K562 (cell line): ENCODE data around the gene MAPKAPK2. TPM values are rescaled to one million over a fixed set of nuclear protein-coding genes. Genes with fewer than 3 reads are reported as not detected.

Experiments used
- ARHGAP35 ChIP-seq: fragments of 450-650 bp; IDR thresholded peaks from 2 replicates; pipeline ENCODE4 v1.6.1; 2018; ENCODE audit not compliant: partially characterized antibody
- DPF2 ChIP-seq: fragments of 450-650 bp; IDR thresholded peaks from 2 replicates; pipeline ENCODE4 v1.6.1; 2016
- FIP1L1 ChIP-seq: fragments of 200-400 bp; formaldehyde crosslinking; IDR thresholded peaks from 2 replicates; pipeline ENCODE4 v1.6.1; 2018; ENCODE audit warnings: mild to moderate bottlenecking, low read depth, low read length; ENCODE audit not compliant: poor library complexity, severe bottlenecking
- FOXP1 ChIP-seq: sonication (generic); formaldehyde crosslinking; IDR thresholded peaks from 2 replicates; pipeline ENCODE4 v1.8.0; 2022; ENCODE audit warnings: mild to moderate bottlenecking, missing genetic modification reagents
- GABPA ChIP-seq: fragments of 200-800 bp; sonication (Bioruptor generic); conservative IDR thresholded peaks from 2 replicates; pipeline ENCODE4 v1.6.1; 2016; ENCODE audit warnings: low read depth, missing genetic modification characterization, missing compliant biosample characterization
- HNRNPUL1 ChIP-seq: fragments of 200-400 bp; formaldehyde crosslinking; IDR thresholded peaks from 2 replicates; pipeline ENCODE4 v1.6.1; 2017; ENCODE audit warnings: low read length
- MBD2 ChIP-seq: sonication (generic); IDR thresholded peaks from 2 replicates; pipeline ENCODE4 v1.6.1; 2016; ENCODE audit warnings: low read depth, borderline replicate concordance
- MCM3 ChIP-seq: fragments of 450-650 bp; IDR thresholded peaks from 2 replicates; pipeline ENCODE4 v1.6.1; 2016
- MECOM ChIP-seq: fragments of 250-450 bp; sonication (Bioruptor Pico); IDR thresholded peaks from 2 replicates; pipeline ENCODE4 v1.8.0; 2022; ENCODE audit warnings: inconsistent platforms
- MTA2 ChIP-seq: fragments of 450-650 bp; IDR thresholded peaks from 2 replicates; pipeline ENCODE4 v1.6.1; 2016; ENCODE audit warnings: low read depth
- OTX1 ChIP-seq: fragments of 450-650 bp; formaldehyde crosslinking; IDR thresholded peaks from 2 replicates; pipeline ENCODE4 v1.4.0; 2022; ENCODE audit warnings: mild to moderate bottlenecking
- PHTF2 ChIP-seq: fragments of 250-450 bp; sonication (Bioruptor Pico); IDR thresholded peaks from 2 replicates; pipeline ENCODE4 v1.5.0; 2021; ENCODE audit warnings: mild to moderate bottlenecking
- POU5F1 ChIP-seq: fragments of 150-350 bp; IDR thresholded peaks from 2 replicates; pipeline ENCODE4 v1.6.1; 2014; ENCODE audit warnings: borderline replicate concordance, low read length, low read depth, mild to moderate bottlenecking; ENCODE audit not compliant: partially characterized antibody
- SMARCC2 ChIP-seq: fragments of 450-650 bp; IDR thresholded peaks from 2 replicates; pipeline ENCODE4 v1.6.1; 2017; ENCODE audit warnings: antibody characterized with exemption, moderate library complexity, mild to moderate bottlenecking, low read depth
- SRSF7 ChIP-seq: fragments of 200-400 bp; formaldehyde crosslinking; optimal IDR thresholded peaks from 2 replicates; pipeline ENCODE3; 2017; ENCODE audit warnings: mild to moderate bottlenecking, low read depth, low read length
- ZKSCAN1 ChIP-seq: fragments of 150-350 bp; IDR thresholded peaks from 2 replicates; pipeline ENCODE4 v1.6.1; 2016; ENCODE audit warnings: low read depth, low read length
- ZNF124 ChIP-seq: sonication (generic); formaldehyde crosslinking; IDR thresholded peaks from 2 replicates; pipeline ENCODE4 v1.8.1; 2022; ENCODE audit warnings: missing genetic modification reagents
- ZNF253 ChIP-seq: fragments of 250-450 bp; sonication (Bioruptor Pico); conservative IDR thresholded peaks from 2 replicates; pipeline ENCODE4 v1.6.1; 2021; ENCODE audit warnings: mild to moderate bottlenecking
- polyA plus RNA-seq, 8 experiments: library from polyadenylated mRNA; depleted of rRNA in 4 of 8; stranded (reverse) in 5 of 8; unstranded in 3 of 8; fragments of >200 nt; fragmentation: Nextera tagmentation in 2 of 8; fragmentation: Illumina TruSeq in 1 of 8; extraction: Ambion mirVana in 2 of 8; extraction: Trizol in 1 of 8; gene quantifications; 2 replicates each; pipeline versions ENCODE4 v1.2.1 to v1.2.3, GENCODE V29; 2011 to 2014; ENCODE audit warnings: inconsistent platforms in 1 of 8, missing spikeins in 1 of 8
- total RNA-seq, 7 experiments: library from RNA; depleted of rRNA in 6 of 7; stranded (reverse); fragments of >200 nt in 6 of 7; fragmentation: Illumina TruSeq in 2 of 7; extraction: Trizol in 2 of 7; gene quantifications; 2 replicates each; pipeline versions ENCODE4 v1.2.1 to v1.2.3, GENCODE V29; 2011 to 2021; ENCODE audit warnings: low replicate concordance in 1 of 7
- TF ChIP-seq, protein P1 (sequence below): fragments of 450-650 bp; IDR thresholded peaks from 2 replicates; pipeline ENCODE4 v1.6.1; 2016; ENCODE audit warnings: mild to moderate bottlenecking
- TF ChIP-seq, protein P2 (sequence below): fragments of 450-650 bp; IDR thresholded peaks from 2 replicates; pipeline ENCODE4 v1.6.1; 2017; ENCODE audit warnings: mild to moderate bottlenecking, moderate library complexity
- TF ChIP-seq, protein P3 (sequence below): fragments of 450-650 bp; formaldehyde crosslinking; IDR thresholded peaks from 2 replicates; pipeline ENCODE4 v1.4.0; 2022; ENCODE audit warnings: missing genetic modification characterization
- TF ChIP-seq, protein P4 (sequence below): fragments of 250-450 bp; sonication (Bioruptor Pico); IDR thresholded peaks from 2 replicates; pipeline ENCODE4 v1.4.0; 2020; ENCODE audit warnings: mild to moderate bottlenecking, moderate library complexity

Gene MAPKAPK2
- total and polyA plus RNA-seq, 9 of the 15 experiments (the other 6 are each of a cell fraction or from before 2014, with no cell fraction given): 0.63 to 94.2 (median 52.1) TPM

DNA sequence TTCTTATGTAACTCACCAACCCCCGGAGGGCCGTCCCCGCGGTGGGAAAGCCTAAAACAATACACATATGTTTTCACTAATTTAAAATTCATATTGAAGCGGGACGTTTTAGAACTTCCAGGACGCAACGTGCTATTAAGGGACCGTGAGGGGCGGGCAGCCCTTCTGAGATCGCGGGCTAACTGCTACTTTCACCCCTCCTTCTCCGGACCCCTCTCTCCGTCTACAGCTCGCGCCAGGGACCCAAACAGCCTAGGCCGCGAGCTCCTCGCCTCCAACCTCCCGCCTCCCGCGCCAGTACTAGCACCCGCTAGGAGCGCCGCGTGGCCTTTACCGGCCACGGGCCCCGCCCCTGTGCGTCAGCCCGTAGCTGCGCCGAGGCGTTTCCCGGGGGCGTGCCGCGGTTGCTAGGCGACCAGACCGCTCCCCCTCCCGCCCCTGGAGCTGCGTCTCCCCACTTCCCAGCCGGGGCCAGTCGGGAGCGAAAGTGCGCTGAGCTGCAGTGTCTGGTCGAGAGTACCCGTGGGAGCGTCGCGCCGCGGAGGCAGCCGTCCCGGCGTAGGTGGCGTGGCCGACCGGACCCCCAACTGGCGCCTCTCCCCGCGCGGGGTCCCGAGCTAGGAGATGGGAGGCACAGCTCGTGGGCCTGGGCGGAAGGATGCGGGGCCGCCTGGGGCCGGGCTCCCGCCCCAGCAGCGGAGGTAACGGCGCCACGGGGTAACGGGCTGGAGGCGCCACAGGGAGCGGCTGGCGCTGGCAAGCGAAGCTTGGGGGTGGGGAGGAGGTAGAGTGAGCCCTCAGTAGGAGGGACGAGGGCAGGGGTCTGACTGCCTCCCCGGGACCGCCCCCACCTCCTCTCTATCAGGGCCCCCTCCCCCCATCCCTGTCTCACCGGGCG, 49.4 kb upstream of the MAPKAPK2 start, which contains the start of gene DYRK3 (continued):
- TF ChIP-seq, protein P1, sequence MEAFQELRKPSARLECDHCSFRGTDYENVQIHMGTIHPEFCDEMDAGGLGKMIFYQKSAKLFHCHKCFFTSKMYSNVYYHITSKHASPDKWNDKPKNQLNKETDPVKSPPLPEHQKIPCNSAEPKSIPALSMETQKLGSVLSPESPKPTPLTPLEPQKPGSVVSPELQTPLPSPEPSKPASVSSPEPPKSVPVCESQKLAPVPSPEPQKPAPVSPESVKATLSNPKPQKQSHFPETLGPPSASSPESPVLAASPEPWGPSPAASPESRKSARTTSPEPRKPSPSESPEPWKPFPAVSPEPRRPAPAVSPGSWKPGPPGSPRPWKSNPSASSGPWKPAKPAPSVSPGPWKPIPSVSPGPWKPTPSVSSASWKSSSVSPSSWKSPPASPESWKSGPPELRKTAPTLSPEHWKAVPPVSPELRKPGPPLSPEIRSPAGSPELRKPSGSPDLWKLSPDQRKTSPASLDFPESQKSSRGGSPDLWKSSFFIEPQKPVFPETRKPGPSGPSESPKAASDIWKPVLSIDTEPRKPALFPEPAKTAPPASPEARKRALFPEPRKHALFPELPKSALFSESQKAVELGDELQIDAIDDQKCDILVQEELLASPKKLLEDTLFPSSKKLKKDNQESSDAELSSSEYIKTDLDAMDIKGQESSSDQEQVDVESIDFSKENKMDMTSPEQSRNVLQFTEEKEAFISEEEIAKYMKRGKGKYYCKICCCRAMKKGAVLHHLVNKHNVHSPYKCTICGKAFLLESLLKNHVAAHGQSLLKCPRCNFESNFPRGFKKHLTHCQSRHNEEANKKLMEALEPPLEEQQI: no peak
- TF ChIP-seq ZNF253 (CRISPR knock-in tag) (no peak), FOXP1 (CRISPR knock-in tag) (peak; percentile 97), SMARCC2 (no peak), HNRNPUL1 (no peak), MECOM (CRISPR knock-in tag) (no peak), ARHGAP35 (no peak), PHTF2 (CRISPR knock-in tag) (no peak), OTX1 (CRISPR knock-in tag) (no peak), SRSF7 (no peak), MBD2 (peak; percentile 52; the same call in 1 of the 2 replicates), GABPA (tag) (0 out of 2 replicates have a peak, but pooled peaks have one; percentile 45), POU5F1 (no peak), MTA2 (no peak), ZNF124 (0 out of 2 replicates have a peak, but pooled peaks have one; percentile 73), MCM3 (no peak), FIP1L1 (peak; percentile 92), ZKSCAN1 (peak; percentile 70; the same call in 1 of the 2 replicates), DPF2 (peak; percentile 37; the same call in 1 of the 2 replicates)
- TF ChIP-seq, protein P2, sequence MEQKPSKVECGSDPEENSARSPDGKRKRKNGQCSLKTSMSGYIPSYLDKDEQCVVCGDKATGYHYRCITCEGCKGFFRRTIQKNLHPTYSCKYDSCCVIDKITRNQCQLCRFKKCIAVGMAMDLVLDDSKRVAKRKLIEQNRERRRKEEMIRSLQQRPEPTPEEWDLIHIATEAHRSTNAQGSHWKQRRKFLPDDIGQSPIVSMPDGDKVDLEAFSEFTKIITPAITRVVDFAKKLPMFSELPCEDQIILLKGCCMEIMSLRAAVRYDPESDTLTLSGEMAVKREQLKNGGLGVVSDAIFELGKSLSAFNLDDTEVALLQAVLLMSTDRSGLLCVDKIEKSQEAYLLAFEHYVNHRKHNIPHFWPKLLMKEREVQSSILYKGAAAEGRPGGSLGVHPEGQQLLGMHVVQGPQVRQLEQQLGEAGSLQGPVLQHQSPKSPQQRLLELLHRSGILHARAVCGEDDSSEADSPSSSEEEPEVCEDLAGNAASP: no peak
- TF ChIP-seq, protein P3, sequence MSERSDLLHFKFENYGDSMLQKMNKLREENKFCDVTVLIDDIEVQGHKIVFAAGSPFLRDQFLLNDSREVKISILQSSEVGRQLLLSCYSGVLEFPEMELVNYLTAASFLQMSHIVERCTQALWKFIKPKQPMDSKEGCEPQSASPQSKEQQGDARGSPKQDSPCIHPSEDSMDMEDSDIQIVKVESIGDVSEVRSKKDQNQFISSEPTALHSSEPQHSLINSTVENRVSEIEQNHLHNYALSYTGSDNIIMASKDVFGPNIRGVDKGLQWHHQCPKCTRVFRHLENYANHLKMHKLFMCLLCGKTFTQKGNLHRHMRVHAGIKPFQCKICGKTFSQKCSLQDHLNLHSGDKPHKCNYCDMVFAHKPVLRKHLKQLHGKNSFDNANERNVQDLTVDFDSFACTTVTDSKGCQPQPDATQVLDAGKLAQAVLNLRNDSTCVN (CRISPR knock-in tag): no peak; the same call in 1 of the 2 replicates
- TF ChIP-seq, protein P4, sequence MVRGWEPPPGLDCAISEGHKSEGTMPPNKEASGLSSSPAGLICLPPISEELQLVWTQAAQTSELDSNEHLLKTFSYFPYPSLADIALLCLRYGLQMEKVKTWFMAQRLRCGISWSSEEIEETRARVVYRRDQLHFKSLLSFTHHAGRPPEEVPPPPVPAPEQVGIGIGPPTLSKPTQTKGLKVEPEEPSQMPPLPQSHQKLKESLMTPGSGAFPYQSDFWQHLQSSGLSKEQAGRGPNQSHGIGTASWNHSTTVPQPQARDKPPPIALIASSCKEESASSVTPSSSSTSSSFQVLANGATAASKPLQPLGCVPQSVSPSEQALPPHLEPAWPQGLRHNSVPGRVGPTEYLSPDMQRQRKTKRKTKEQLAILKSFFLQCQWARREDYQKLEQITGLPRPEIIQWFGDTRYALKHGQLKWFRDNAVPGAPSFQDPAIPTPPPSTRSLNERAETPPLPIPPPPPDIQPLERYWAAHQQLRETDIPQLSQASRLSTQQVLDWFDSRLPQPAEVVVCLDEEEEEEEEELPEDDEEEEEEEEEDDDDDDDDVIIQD: no peak
